Endothelial cell of umbilical vein (primary cell): ENCODE measurements around the gene MAGEB17. TPM values are rescaled to one million over a fixed set of nuclear protein-coding genes. Genes with fewer than 3 reads are reported as not detected.

Source experiments
- BruUV-seq: library from RNA; stranded (reverse); fragments of 400-500 nt; replicated peaks from 2 replicates; lab custom pipeline; 2021; lab: Mats Ljungman, UMichigan
- CTCF ChIA-PET: fragments of 300-600, 350-600 bp; sonication (Branson Sonifier 250); formaldehyde crosslinking; loops from one replicate; lab custom pipeline; 2021; ENCODE audit warnings: antibody characterized with exemption, inconsistent platforms; lab: Charles Lee
- POLR2A ChIA-PET: fragments of 300-600, 350-600 bp; sonication (Branson Sonifier 250); formaldehyde crosslinking; loops from one replicate; lab custom pipeline; 2021; ENCODE audit warnings: antibody characterized with exemption, inconsistent platforms; lab: Charles Lee
- DNase-seq: peaks from one replicate; pipeline ENCODE4 v3.0.0-alpha.2; 2011; ENCODE audit warnings: low read depth, low spot score
- FAIRE-seq: peaks from 2 replicates; lab custom pipeline; 2011; peaks lifted over from hg19 to GRCh38; lab: Jason Lieb, UNC
- H2AFZ ChIP-seq: 2 replicates; pipeline ENCODE4 v1.6.0; 2012; ENCODE audit warnings: low read depth, low read length, control low read depth, inconsistent platforms
- H3K27ac ChIP-seq: 2 replicates; pipeline ENCODE4 v1.5.1; 2011; ENCODE audit warnings: low read depth, mild to moderate bottlenecking, control low read depth, low read length, moderate library complexity; ENCODE audit not compliant: insufficient read depth
- H3K27me3 ChIP-seq, 2 experiments: 2 replicates each; pipeline versions ENCODE4 v1.6.0 to v1.6.1; 2011; ENCODE audit warnings: low read length in 2 of 2, mixed read lengths in 1 of 2; ENCODE audit not compliant: control insufficient read depth in 2 of 2, insufficient read depth in 2 of 2
- H3K36me3 ChIP-seq, 2 experiments: 2 replicates in 1 of 2; 3 replicates in 1 of 2; pipeline ENCODE4 v1.5.1; 2011; ENCODE audit warnings: low read length in 2 of 2, mild to moderate bottlenecking in 1 of 2, moderate library complexity in 1 of 2; ENCODE audit not compliant: control insufficient read depth in 2 of 2, insufficient read depth in 2 of 2; ENCODE audit errors: extremely low read depth in 1 of 2
- H3K4me1 ChIP-seq: 3 replicates; pipeline ENCODE4 v1.5.1; 2011; ENCODE audit warnings: mild to moderate bottlenecking, low read length; ENCODE audit not compliant: control insufficient read depth, insufficient read depth; ENCODE audit errors: extremely low read depth
- H3K4me2 ChIP-seq: 2 replicates; pipeline ENCODE4 v1.6.1; 2011; ENCODE audit warnings: low read length, control low read depth, mixed read lengths; ENCODE audit not compliant: insufficient read depth
- H3K4me3 ChIP-seq, 3 experiments: fragments of 200-600 bp in 1 of 3; sonication (generic), shearing (Covaris generic) in 1 of 3; replicated peaks in 1 of 3; 2 replicates each; pipeline ENCODE4 v1.5.1; 2011 to 2016; ENCODE audit warnings: control low read depth in 3 of 3, low read length in 3 of 3, mild to moderate bottlenecking in 2 of 3, inconsistent platforms in 1 of 3, low read depth in 1 of 3, moderate library complexity in 1 of 3; ENCODE audit not compliant: insufficient read depth in 1 of 3
- H3K79me2 ChIP-seq: 2 replicates; pipeline ENCODE4 v1.6.0; 2012; ENCODE audit warnings: low read length, inconsistent platforms; ENCODE audit not compliant: control insufficient read depth, insufficient read depth
- H3K9ac ChIP-seq: replicated peaks from 2 replicates; pipeline ENCODE3; 2011; ENCODE audit warnings: low read length, control low read depth; ENCODE audit not compliant: insufficient read depth; ENCODE audit errors: extremely low read depth
- H3K9me1 ChIP-seq: replicated peaks from 3 replicates; pipeline ENCODE4 v1.6.0; 2011; ENCODE audit warnings: mild to moderate bottlenecking, low read length; ENCODE audit not compliant: control insufficient read depth, insufficient read depth; ENCODE audit errors: extremely low read depth
- H3K9me3 ChIP-seq: replicated peaks from 2 replicates; pipeline ENCODE4 v1.5.1; 2012; ENCODE audit warnings: low read length, inconsistent platforms; ENCODE audit not compliant: control insufficient read depth, insufficient read depth
- H4K20me1 ChIP-seq: replicated peaks from 2 replicates; pipeline ENCODE3; 2011; ENCODE audit warnings: mild to moderate bottlenecking, low read length; ENCODE audit not compliant: control insufficient read depth, insufficient read depth; ENCODE audit errors: extremely low read depth
- EZH2 ChIP-seq: IDR thresholded peaks from 2 replicates; pipeline ENCODE4 v1.6.1; 2012; ENCODE audit warnings: borderline replicate concordance, low read depth, mild to moderate bottlenecking, moderate library complexity, low read length, inconsistent platforms; ENCODE audit not compliant: severe bottlenecking
- FOS ChIP-seq: IDR thresholded peaks from 2 replicates; pipeline ENCODE4 v1.6.1; 2011; ENCODE audit warnings: mild to moderate bottlenecking, low read length, moderate library complexity, borderline replicate concordance; ENCODE audit not compliant: insufficient read depth
- GATA2 ChIP-seq: IDR thresholded peaks from 2 replicates; pipeline ENCODE4 v1.7.0; 2011; ENCODE audit warnings: low read depth, mild to moderate bottlenecking, moderate library complexity, mixed read lengths, low read length; ENCODE audit not compliant: insufficient read length, insufficient read depth
- JUN ChIP-seq: IDR thresholded peaks from 2 replicates; pipeline ENCODE4 v1.6.1; 2011; ENCODE audit warnings: borderline replicate concordance, low read depth; ENCODE audit not compliant: insufficient read length, insufficient read depth
- MAX ChIP-seq: IDR thresholded peaks from 2 replicates; pipeline ENCODE4 v1.6.1; 2011; ENCODE audit not compliant: insufficient read depth, insufficient read length
- MYC ChIP-seq: IDR thresholded peaks from one replicate; pipeline ENCODE4 v1.6.1; 2011; ENCODE audit warnings: mild to moderate bottlenecking, low read depth, low read length
- POLR2A ChIP-seq: IDR thresholded peaks from 2 replicates; pipeline ENCODE4 v1.6.1; 2012; ENCODE audit warnings: low read depth, mild to moderate bottlenecking, control low read depth, low read length
- POLR2AphosphoS5 ChIP-seq: IDR thresholded peaks from 2 replicates; pipeline ENCODE4 v1.6.1; 2012; ENCODE audit warnings: low read depth, mild to moderate bottlenecking, control low read depth, low read length, moderate library complexity; ENCODE audit not compliant: insufficient read depth
- dilution Hi-C: fragments of 300-500 bp; cut with MboI; formaldehyde crosslinking; loops from one replicate; pipeline ENCODE4 v1.15.0; 2019; ENCODE audit warnings: low sequenced_read_pairs; ENCODE audit not compliant: extremely low pct_ligation_motif_present
- intact Hi-C: fragments of 100-400 bp; cut with micrococcal nuclease; formaldehyde crosslinking; loops from one replicate; pipeline ENCODE4 v1.10.0; 2022
- polyA plus RNA-seq, 4 experiments: library from polyadenylated mRNA; depleted of rRNA in 3 of 4; stranded (reverse) in 3 of 4; unstranded in 1 of 4; fragments of >200 nt; gene quantifications; 2 replicates each; pipeline versions ENCODE4 v1.2.1 to v1.2.3, GENCODE V29; 2011 to 2012; ENCODE audit warnings: missing spikeins in 1 of 4
- total RNA-seq: library from RNA; stranded (reverse); gene quantifications from 2 replicates; pipeline ENCODE4 v1.2.3, GENCODE V29; 2021
- TF ChIP-seq, protein P1 (sequence below), 2 donors: IDR thresholded peaks; 1 replicate in 1 of 2; 2 replicates in 1 of 2; pipeline ENCODE4 v1.5.1; 2011; ENCODE audit warnings: low read length in 2 of 2, mild to moderate bottlenecking in 2 of 2, moderate library complexity in 2 of 2, control low read depth in 1 of 2, inconsistent platforms in 1 of 2, low read depth in 1 of 2; ENCODE audit not compliant: insufficient read depth in 1 of 2; ENCODE audit errors: extremely low read depth in 1 of 2

MAGEB17 gene
- total and polyA plus RNA-seq, 2 donors (not counting 3 experiments of a cell fraction or from before 2014, with no cell fraction given): not detected

DNA sequence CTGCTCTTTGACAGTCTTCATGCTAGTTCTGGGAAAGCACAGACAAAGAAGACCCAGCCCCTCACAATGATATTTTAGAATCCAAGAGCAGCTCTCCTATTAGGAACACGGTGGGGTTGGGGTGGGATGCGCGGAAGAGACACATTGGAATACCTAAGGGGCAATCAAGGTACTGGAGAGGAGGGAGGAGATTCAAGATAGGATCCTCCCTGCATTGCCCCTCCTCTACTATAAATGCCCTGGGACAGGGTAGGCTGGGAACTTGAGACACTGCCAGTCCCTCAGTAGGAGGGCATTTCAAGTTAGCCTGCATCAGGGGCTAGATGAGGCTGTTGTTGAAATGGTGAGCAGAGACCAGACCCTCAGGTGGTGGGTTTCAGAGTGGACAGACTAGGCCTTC is 5.1 kb downstream of the MAGEB17 start:
- Histone ChIP-seq H3K79me2 (no peaks in the 10 kb centered on the region), H3K9me3 (no peaks in the 10 kb centered on the region), H3K9me1 (no peaks in the 10 kb centered on the region), H3K4me2 (no peak overlapping the region), H4K20me1 (no peaks in the 10 kb centered on the region), H3K27ac (no peak overlapping the region), H3K36me3 (no peaks in the 10 kb centered on the region), H3K27me3 (peaks cover 0 to 2% of the 10 kb centered on the region in 2 experiments), H3K4me3 (no peak overlapping the region), H3K9ac (no peak overlapping the region), H2AFZ (no peak overlapping the region), H3K4me1 (no peaks in the 10 kb centered on the region)
- dilution Hi-C loops: no loop called here
- ChIA-PET POLR2A (no interaction called here), CTCF (no interaction called here)
- TF ChIP-seq POLR2A (no peak), POLR2AphosphoS5 (no peak), MYC (no peak), MAX (no peak), EZH2 (no peak), FOS (no peak), GATA2 (no peak), JUN (no peak)
- TF ChIP-seq, protein P1, sequence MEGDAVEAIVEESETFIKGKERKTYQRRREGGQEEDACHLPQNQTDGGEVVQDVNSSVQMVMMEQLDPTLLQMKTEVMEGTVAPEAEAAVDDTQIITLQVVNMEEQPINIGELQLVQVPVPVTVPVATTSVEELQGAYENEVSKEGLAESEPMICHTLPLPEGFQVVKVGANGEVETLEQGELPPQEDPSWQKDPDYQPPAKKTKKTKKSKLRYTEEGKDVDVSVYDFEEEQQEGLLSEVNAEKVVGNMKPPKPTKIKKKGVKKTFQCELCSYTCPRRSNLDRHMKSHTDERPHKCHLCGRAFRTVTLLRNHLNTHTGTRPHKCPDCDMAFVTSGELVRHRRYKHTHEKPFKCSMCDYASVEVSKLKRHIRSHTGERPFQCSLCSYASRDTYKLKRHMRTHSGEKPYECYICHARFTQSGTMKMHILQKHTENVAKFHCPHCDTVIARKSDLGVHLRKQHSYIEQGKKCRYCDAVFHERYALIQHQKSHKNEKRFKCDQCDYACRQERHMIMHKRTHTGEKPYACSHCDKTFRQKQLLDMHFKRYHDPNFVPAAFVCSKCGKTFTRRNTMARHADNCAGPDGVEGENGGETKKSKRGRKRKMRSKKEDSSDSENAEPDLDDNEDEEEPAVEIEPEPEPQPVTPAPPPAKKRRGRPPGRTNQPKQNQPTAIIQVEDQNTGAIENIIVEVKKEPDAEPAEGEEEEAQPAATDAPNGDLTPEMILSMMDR (IDR thresholded peaks at IDR 0.05; ENCODE audit: extremely low read depth in 1 of 2, insufficient read depth in 1 of 2, low read depth in 1 of 2, low read length in 2 of 2): no peak
- BruUV-seq: no TSS peak
- DNase-seq (no peak), FAIRE-seq (no peak)
- intact Hi-C loops: no loop called here
